GM19351 (cell line): ENCODE results near the gene APBB1IP.
A peak's percentile ranks its signal among the peaks of the same experiment; 100 is the strongest.
"Not testable (repeated sequence)": the region's sequence is repeated elsewhere in the genome, so short reads cannot be mapped to it uniquely, and the experiment has no call there.

Experiments used
- ATAC-seq: cut with Tn5 transposase; IDR thresholded peaks from one replicate; pipeline ENCODE4 v1.9.1; 2021; ENCODE audit warnings: mild to moderate bottlenecking, moderate library complexity; ENCODE audit not compliant: unreplicated experiment

APBB1IP gene

GRCh38 chr10:26441491-26442214, 3.5 kb downstream of the APBB1IP start:
- ATAC-seq: no peak

DNA sequence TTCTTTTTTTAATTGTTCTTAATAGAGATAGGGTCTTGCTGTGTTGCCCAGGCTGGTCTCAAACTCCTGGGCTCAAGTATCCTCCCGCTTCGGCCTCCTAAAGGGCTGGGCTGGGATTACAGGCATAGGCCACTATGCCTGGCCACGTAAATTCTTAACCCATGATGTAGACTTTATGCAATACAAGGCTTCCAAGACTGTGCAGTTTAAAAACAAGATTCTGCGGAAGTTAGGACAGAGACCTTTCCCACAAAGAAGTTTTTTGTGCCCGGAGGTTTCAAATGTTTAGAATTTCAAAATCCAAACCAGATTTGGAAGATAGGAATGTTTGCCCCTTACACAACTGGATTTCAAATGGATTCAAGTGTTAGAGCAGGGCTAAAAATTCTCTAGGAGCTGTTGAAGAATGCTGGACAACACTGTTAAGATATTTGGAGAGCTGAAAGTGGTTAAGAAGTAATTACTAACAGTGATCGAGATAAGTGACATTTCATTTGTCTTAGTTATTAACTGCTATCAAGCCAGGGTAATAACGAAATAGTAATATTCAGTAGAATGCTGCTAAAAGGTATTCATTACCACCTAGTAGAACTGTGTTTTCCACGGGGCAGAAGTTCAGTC, 7.4 kb downstream of the APBB1IP start:
- no peak for ATAC-seq

GRCh38 chr10:26446258-26446657, 8.1 kb downstream of the APBB1IP start:
- ATAC-seq: no peak

DNA sequence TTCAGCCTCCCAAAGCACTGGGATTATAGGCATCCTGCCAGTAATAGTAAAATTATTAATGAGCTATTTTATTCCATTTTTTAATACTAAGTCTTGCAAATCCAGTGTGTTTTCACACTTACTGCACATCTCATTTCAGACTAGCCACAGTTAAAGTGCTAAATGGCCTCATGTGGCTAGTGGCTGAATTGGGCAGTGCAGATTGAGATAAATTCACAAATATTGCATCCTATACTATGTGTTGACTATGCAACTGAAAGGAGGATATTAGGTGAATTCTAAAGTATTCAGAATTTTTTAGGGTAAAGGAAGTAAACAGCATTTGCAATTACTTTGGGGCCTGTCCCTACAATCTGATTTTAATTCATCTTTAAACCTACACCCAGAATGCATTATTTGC, 10.2 kb downstream of the APBB1IP start:
- ATAC-seq: peak; percentile 47

- ATAC-seq: peak; percentile 86
Measured at GRCh38 chr10:26448706-26449435, 10.7 kb downstream of the APBB1IP start.

GRCh38 chr10:26449726-26450125, 11.6 kb downstream of the APBB1IP start:
- no peak for ATAC-seq

DNA sequence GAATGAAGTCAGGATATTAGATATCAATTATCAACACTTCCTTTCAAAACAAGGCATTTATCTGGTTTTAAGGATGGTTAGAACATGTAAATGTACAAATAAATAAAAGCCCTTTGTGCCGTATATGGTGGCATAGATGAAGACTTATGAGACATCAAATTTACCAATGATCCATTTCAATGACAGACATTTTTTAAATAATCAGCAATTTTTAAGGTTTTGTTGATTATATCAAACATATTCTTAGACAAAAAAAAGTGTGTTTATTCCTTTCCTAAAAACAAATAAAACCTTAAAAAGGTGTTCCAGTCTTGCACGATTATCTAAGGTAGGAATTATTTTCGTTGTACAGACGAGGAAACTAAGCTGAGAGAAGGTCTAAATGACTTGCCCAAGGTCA, 13.8 kb downstream of the APBB1IP start:
- ATAC-seq: no peak

DNA sequence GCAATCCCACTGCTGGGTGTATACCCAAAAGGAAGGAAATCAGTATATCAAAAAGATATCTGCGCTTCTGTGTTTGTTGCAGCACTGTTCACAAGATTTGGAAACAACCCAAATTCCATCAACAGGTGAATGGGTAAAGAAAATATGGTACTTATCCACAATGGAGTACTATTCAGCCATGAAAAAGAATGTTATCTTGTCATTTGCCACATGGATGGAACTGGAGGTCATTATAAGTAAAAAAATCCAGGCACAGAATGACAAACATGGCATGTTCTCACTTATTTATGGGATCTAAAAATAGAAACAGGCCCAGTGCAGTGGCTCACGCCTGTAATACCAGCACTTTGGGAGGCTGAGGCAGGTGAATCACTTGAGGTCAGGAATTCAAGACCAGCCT, 15.7 kb downstream of the APBB1IP start:
- no peak for ATAC-seq

DNA sequence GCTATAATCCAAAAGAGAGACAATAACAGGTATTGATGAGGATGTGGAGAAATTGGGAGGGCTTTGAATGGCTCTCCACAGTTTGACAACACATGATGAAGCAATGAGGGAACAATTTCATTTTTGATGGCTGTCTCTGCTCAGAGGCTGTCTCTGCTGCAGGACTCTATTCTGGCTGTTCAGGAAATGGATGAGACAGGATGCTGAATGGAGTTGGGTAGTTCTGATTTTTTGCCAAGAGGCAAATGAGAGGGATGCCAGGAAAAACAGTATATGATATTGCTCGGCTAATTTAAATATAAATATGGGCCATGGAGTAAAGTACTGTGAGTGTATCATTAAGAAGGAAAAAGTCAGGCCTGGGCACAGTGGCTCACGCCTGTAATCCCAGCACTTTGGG, 16.8 kb downstream of the APBB1IP start:
- ATAC-seq: no peak

- ATAC-seq: no peak
Measured at GRCh38 chr10:26455567-26456315, 17.6 kb downstream of the APBB1IP start.

DNA sequence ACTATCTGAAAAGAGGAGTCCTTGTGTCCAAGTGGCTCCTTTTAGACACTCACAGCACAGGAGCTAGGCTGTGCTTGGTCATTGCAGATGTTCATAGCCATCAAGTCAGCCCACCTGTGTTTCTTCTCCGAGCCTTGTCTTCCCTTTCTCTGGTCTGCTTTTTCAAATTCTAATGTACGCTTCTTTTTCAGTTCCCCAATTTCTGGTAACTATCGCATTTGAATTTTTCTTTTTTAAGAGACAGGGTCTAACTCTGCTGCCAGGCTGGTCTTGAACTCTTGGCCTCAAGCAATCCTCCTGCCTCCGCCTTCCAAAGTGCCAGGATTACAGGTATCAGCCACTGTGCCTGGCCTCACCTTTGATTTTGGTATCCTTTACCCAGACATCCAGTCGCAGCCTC, 18.9 kb downstream of the APBB1IP start:
- peak; percentile 92 for ATAC-seq

- no peak for ATAC-seq
Measured at GRCh38 chr10:26460736-26461135, 22.6 kb downstream of the APBB1IP start.

- ATAC-seq: no peak
Measured at GRCh38 chr10:26463986-26464385, 25.8 kb downstream of the APBB1IP start.

DNA sequence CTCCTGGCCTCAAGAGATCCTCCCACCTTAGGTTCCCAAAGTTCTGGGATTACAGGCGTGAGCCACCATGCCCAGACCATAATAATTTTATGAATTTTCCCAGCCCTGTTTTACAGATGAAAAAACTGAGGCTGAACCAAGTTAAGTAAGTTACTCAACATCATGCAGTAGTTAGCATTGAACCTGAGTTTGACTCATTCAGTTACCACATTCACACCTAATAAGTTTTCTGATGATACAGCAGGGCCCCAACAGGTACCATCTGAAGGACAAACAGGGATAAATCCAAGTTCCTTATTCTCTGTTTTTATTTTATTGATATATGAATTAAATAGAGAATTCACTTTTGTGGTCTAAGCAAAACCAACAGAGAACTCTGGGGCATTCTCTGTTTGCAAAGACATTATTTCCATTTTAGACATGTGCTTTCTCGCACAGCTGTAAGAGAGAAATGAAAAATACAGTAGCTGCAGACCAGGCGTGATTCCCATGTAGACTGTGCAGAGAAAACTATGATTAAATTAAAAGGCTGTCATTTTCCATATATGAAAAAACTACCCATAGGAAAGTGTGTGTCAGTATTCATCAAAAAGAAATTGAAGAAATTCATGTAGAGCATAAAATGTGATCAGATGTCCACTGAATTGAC, 26.6 kb downstream of the APBB1IP start:
- no peak for ATAC-seq

GRCh38 chr10:26466531-26466930, 28.4 kb downstream of the APBB1IP start:
- not testable (repeated sequence) for ATAC-seq

DNA sequence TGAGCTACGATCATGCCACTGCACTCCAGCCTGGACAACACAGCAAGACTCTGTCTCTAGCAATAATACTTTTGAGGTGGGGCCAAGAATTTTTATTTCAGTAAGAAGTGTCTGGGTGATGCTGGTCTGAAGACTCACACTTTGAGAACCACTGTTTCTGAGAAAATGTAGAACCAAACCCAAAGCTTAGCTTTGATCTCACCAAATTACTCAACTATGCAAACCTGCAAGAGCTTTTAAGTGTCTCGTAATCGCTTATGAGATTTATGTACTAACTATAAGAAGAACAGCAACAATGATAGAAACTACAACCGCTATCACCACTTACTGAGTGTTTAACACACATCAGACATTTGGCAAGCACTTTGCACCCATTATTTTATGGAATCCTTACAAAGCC, 29.5 kb downstream of the APBB1IP start:
- ATAC-seq: no peak

DNA sequence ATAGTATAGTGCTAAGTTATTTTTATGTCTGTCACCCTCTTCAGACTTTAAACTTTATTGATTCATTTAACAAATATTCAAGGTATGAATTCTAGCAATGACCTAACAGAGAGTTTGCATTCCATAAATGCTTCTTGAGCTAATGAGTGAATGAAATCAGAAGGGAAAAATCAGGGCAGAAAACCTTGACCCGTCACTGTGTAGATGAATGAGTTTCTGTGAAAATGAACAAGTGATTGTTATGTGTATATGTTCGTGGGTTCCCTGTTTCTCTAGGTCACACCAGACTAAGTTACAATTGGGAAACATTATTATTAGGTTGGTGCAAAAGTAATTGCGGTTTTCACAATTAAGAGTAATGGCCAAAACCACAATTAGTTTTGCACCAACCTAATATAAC, 30.1 kb downstream of the APBB1IP start:
- no peak for ATAC-seq

DNA sequence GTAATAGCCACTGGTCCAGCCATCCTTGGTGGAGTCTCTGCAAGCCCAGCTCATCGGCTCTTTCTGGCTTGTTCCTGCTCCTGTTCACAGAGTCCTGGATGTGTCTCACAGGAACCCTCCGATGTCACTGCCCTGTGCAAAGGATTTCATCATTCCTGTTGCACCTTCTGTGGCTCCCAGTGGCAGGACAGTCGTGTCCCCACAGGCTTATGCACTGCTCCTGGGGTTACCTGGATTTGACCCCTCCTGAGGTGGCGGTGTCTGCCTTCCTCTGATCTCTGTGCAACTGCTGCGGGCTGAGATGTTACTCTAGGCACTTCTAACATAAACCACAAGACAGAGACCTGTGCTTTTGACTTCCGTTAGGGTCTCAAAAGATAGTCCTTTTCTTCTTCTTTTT, 30.6 kb downstream of the APBB1IP start:
- peak; percentile 71 for ATAC-seq

GRCh38 chr10:26472492-26472778, 34.3 kb downstream of the APBB1IP start:
- ATAC-seq: no peak

- no peak for ATAC-seq
Measured at GRCh38 chr10:26474026-26474425, 35.9 kb downstream of the APBB1IP start.

- not testable (repeated sequence) for ATAC-seq
Measured at GRCh38 chr10:26474845-26475244, 36.7 kb downstream of the APBB1IP start.
